NCI-H2107 (cell line): ENCODE data around the gene IRX4.
"Not testable (repeated sequence)": the region's sequence is repeated elsewhere in the genome, so short reads cannot be mapped to it uniquely, and the experiment has no call there.

ENCODE experiments used
- DNase-seq: peaks from one replicate; lab custom pipeline; 2025; lab: John Stamatoyannopoulos, UW

Gene IRX4

GRCh38 chr5:1877103-1878049 is 5.3 kb downstream of the IRX4 start:
- no peak for DNase-seq

- no peak for DNase-seq
Measured at GRCh38 chr5:1876660-1877064, 6.1 kb downstream of the IRX4 start.

- DNase-seq = no peak
Measured at GRCh38 chr5:1875843-1876659, 6.7 kb downstream of the IRX4 start.

DNA sequence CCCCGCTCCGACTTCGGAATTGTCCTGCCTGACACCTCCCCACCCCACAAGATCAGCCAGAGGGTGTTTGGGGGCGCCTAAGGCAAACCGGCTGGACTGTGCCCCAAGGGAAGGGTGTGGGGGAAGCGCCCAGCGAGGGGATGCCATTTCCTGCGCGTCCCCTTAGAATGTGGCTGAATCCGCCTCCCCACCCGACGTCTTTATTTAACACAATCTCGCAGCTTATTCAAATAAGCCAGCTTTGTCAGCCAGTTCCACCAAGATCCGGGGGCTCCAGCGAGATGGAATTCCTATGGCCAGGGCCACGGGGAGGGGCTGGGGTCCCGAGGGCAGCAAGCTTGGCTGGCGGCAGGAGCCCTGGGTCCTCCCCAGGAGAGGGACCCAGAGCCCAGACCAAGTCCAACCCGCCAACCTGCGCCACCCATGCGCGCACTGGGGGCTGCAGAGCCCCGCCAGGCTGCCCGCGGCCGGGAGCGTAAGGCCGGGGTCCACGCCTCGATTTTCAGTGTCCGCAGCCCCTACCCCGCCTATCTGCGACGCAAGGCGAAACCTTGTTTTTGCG is 7.4 kb downstream of the IRX4 start:
- no peak for DNase-seq

GRCh38 chr5:1874771-1875220 is 7.9 kb downstream of the IRX4 start:
- DNase-seq = peak; percentile 40

- no peak for DNase-seq
Measured at GRCh38 chr5:1874348-1874747, 8.4 kb downstream of the IRX4 start.

DNA sequence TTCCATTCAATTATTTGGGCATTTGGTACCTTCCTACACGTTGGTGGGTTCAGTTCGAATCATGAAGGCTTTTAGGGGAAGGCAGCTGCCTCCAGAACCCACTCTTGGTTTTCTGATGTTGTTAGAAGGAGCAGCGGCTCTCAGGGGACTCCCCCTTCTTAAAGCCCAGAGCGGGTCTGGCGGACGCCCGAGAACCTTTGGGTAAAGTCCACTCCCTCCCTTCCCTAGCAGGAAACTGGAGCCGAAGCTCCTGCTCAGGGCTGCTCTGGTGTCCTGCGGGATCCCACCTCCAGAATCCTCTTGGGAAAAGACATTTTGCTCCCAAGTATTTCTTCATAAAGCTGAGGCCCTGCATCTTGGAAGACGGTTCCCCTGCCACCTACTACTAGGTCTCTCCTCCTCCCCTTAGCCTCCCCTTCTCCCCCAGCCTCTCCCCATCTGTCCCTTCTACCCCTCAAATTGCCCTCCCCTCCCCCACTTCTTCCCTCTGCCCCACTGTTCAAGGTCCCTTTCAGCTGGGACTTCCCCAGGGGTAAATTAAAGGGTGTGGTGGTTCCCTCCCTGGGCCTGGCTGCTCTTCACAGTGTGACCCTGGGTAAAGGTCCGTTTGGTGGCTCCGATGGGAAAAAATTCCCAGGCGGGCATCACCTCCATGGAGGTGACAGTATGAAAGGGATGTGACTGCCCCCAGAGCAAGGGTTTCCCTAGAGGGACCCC is 9.3 kb downstream of the IRX4 start:
- DNase-seq = no peak

DNA sequence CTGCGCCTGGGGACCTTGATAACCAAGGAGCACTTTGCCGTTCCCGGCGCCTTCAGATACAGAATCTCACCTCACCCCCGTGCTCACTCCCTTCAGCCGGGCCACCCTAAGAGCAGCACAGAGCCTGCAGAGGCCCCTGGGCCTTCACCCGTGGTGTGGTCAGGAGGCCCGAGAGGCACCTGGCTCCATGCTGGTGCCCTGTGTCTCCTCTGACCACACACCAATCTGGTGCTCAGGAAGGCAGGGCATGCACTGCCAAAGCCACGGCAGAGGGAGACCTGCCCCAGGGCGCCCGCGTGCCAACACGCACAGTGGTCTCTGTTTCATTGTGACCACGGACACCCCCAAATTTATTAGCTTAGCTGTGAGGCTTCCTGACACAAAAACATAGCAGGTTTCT is 11.3 kb downstream of the IRX4 start:
- no peak for DNase-seq

GRCh38 chr5:1870435-1871272 is 12.1 kb downstream of the IRX4 start:
- not testable (repeated sequence) for DNase-seq

DNA sequence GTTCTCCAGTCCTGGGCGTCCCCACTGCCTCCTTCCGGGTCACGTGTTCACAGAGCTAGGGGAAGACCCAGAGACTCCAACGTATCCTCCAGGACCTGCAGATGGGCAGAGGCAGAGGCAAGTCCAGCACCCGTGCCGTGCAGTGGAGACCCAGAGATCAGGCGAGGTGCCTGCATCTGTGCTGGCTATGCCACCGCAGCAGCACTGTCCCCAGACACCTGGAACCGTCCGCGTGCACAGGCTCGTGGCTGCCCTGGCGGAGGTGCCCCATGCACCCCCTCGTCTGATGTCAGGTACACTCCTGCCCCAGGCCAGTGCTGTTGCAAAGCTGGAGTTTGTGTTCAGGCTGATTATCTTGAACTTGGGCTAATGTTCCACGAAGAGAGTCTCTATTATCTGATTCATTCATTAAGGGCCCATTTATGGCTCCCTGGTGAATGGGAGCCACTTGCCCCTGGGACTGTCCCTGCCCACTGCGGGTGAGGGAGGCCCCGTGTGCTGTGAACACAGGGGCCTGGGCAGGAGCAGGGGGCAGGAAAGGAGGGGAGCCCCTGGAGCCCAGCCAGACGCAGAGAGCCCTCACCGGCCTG is 13.7 kb downstream of the IRX4 start:
- DNase-seq = no peak

DNA sequence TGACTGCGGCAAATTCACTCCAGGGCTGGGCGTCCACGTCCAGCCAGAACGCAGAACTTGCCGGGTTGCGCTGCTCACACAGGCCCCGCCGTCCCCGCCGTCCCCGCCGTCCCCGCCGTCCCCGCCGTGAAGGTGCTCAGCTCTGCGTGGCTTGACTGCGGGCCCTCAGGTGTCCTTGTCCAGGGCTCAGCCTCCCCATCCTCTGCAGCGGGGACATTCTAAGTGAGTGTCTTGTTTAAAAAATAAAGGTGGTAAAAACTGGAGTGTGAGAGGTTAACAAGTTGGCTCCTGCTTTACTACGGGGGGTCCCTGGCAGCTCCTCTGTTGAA is 14.9 kb downstream of the IRX4 start:
- DNase-seq = no peak

GRCh38 chr5:1867114-1867814 is 15.5 kb downstream of the IRX4 start:
- DNase-seq = no peak

DNA sequence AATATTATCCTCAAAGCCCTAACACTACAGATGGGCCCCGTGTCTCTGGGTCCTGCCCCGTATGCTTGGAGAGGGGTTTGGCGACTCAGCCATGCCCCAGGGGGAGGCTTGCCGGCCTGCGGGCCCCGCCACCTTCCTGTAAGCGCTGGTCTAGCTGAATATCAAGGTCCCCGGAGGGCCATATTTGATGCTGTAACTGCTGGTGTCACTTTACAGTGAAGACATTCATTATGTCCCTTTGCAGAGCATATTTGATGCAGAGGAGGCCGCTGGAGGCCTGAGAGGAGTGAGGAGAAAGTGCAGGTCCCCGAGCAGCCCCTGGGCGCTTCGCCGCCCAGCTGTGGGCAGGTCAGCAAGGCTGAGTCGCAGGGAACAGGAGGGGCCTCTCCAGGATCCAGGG is 16.8 kb downstream of the IRX4 start:
- DNase-seq = no peak

DNA sequence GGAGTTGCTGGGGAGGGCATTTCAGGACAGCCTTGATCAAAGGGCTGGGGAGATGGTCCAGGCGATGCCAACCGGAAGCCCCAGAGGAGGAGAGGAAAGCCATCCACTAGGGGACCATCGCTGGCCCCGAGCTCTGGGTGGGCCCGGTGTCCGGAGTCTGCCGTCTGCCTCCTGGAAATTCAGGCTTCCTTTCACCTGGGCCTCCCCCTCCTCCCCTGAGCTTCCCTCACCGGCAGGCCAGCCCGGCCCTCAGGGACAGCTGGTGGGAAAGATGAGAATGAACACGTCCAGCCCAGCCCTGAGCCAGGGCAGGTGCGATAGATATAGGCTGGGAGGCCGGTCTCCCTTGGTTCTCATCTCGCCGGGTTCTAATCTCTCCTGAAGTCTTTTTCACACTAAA is 17.2 kb downstream of the IRX4 start:
- DNase-seq = no peak

GRCh38 chr5:1864896-1865440 is 17.8 kb downstream of the IRX4 start:
- DNase-seq = no peak

- DNase-seq = no peak
Measured at GRCh38 chr5:1860949-1861348, 21.8 kb downstream of the IRX4 start.

GRCh38 chr5:1860021-1860610 is 22.6 kb downstream of the IRX4 start:
- DNase-seq = no peak

DNA sequence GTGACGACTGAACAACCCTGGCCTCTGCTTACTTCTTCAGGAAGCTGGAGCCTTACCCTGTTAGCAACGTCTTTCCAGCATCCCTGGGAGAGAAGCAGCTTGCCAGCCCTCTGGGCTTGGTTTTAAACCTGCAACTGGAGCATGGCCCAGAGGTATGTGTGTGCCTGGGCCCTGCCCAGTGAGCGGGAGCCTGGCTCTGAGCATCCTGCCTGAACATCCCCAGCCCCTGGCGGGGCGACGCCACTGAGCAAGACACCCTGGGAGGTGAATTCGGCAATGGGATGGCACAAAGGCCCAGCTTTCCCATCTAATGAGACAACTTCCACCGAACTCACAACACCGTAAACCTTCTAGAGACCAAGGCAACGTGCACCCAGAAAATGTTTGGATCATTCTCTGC is 23.6 kb downstream of the IRX4 start:
- no peak for DNase-seq

DNA sequence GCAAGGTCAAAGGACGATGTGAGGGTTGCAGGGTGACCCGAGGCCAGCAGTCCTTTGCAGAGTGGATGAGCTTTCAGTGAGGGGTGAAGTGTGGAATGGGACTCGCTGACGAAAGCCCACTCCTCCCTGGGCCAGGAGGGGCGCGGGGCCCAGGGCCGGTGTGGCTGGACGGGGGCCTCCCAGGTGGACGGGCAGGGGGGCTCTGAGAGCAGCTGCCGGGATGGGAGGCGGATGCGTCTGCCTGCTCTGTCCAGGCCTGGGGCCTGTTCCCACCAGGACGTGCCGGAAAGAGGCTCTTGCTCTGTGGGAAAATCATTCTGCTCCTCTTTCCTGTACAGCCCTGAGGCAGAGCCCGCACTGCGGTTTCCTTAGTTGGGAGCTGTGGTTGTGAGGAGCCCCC is 24.3 kb downstream of the IRX4 start:
- no peak for DNase-seq

DNA sequence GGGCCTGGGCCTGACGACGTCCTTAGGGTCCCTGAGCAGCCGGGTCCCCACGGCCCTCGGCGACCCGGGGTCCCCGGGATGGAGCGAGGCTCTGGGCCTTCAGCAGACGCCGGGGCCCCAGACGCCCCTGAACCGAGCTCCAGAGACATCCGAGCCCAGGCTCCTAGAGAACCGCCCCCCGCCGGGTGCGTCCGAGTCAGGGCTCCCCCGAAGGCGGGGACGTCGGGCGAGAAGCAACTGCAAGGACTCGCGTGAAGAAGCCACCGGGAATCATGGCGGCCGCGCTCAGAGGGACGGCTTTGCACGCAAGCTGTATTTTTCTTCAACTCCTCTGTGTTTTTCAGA is 25.5 kb downstream of the IRX4 start:
- DNase-seq = no peak
